T-helper 1 cell treated with Interleukin-12 subunit alpha and Interleukin-12 subunit beta and Interleukin-4 antibody, amounts not matched to agents 30 ng/mL and 1 ng/mL, for 36 hours (primary cell): ENCODE data around the gene ESYT2. TPM values are rescaled to one million over a fixed set of nuclear protein-coding genes. Genes with fewer than 3 reads are reported as not detected.

Experiments
- intact Hi-C: fragments of 100-400 bp; cut with micrococcal nuclease; formaldehyde crosslinking; loops from one replicate; pipeline ENCODE4 v1.15.1; 2024
- total RNA-seq: library from RNA; stranded (reverse); gene quantifications from 2 replicates; pipeline ENCODE4 v1.2.3, GENCODE V29; 2022

The ESYT2 gene
- total RNA-seq, 1 donor from 2014 or later = 86.3 TPM

DNA sequence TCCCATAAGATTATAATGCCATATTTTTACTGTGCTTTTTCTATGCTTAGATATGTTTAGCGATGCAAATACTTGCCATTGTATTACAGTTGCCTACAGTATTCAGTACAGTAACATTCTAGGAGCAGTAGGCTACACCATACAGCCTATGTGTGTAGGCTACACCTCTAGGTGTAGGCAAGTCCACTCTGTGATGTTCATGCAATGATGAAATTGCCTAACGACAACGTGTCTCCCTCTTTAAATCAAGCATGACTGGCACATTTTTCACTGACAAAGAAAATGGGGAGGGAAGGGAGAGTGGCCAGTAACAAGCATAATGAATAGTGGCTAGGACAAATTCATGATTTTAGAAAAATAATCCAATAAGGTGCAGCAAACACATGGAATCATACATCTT, 126.4 kb downstream of the ESYT2 start:
- intact Hi-C loops = loop anchor here (1.0 to 10.0 kb wide), 2 partner anchors 11 to 1568 kb away; partner anchors contain the start of gene UBE3C

DNA sequence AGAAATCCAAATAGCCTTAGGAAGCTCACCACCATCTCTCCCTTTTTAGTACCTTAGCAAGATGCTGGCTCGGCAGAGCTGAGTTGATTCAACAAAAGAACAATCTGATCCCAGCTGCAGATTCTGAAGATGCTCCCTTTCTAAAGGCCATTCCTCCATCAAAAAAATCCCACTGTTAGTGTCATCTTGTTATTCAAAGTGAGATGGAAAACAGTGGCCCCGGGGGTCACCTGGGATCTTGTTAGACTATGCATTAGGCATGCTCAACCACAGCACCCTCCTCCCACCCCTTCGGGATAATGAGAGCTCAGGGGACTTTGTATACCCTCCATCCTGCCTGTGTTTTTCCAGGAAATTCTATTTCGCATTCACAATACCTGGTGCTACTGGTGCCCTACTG, 127.1 kb downstream of the ESYT2 start:
- intact Hi-C loops = loop anchor here (10.0 kb wide), 1 partner anchor 1567 kb away; the partner anchor contains the start of gene UBE3C

DNA sequence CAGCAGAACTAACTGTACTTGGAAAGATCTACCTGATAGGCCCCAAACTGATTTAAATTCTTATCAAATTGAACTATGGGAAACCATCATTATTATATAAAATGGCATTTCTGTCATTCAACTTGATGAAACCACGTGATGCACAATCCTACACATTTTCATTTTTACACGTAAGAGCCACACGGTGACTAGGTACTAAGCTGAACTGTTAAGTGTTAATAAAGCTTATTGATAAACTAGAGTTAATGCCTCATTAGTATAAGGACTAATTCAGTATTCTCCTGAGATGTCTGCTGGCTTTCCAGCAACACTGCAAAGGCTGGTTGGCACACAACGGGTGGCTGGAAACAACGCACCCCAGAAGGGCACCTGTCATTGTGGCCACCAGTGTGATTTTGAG, 129.3 kb downstream of the ESYT2 start:
- intact Hi-C loops = loop anchor here (10.0 kb wide), 1 partner anchor 1565 kb away; the partner anchor contains the start of gene UBE3C

DNA sequence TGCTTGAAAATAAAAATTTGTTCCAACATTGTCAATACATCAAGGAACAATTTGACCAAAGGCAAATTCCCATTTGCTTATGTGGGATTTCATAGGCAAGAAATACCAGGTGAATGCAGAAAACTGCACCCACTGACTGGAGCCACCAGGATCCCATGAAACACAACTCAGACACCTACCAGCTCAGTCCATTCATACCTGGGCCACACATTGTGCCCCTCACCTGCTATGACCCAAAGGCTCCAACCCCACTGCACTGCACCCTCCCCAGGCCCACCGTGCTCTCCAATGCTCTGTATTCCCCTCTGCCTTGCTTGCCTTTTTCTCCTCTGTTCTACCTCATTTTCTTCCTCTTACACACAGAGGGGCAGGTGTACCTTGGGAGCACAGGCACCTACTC, 130.0 kb downstream of the ESYT2 start:
- intact Hi-C loops = loop anchor here (10.0 kb wide), 1 partner anchor 445 kb away; the partner anchor contains the start of gene VIPR2

DNA sequence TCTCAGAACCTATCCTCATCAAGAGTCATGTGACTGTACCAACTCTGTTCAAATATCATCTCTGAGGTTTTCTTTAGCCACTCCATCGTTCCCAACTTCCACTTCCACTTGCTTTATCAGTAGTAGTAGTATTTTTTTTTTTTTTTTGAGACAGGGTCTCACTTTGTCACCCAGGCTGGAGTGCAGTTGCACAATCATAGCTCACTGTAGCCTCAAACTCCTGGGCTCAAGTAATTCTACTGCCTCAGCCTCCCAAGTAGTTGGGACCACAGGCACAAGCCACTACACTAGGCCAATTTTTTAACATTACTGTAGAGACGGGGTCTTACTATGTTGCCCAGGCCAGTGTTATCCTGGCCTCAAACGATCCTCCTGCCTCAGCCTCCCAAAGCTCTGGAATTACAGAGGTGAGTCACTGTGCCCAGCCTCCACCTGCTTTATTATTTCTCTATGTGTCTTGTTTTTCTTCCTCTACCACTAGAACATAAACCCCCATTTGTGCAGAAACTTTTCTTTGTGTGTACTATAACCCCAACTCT, 130.6 kb downstream of the ESYT2 start:
- intact Hi-C loops = loop anchor here (10.0 kb wide), 1 partner anchor 446 kb away; the partner anchor contains the start of gene VIPR2

DNA sequence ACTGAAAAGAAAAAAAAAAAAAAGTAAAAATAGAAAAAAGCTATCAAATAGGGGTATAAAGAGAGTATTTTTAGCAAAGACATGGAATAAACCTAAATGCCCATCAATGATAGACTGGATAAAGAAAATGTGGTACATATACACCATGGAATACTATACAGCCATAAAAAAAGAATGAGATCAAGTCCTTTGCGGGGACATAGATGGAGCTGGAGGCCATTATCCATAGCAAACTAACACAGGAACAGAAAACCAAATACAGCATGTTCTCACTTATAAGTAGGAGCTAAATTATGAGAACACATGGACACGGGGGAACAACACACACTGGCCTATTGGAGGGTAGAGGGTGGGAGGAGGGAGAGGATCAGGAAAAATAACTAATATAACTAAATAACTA, 131.7 kb downstream of the ESYT2 start:
- intact Hi-C loops = loop anchor here (10.0 kb wide), 1 partner anchor 447 kb away; the partner anchor contains the start of gene VIPR2

DNA sequence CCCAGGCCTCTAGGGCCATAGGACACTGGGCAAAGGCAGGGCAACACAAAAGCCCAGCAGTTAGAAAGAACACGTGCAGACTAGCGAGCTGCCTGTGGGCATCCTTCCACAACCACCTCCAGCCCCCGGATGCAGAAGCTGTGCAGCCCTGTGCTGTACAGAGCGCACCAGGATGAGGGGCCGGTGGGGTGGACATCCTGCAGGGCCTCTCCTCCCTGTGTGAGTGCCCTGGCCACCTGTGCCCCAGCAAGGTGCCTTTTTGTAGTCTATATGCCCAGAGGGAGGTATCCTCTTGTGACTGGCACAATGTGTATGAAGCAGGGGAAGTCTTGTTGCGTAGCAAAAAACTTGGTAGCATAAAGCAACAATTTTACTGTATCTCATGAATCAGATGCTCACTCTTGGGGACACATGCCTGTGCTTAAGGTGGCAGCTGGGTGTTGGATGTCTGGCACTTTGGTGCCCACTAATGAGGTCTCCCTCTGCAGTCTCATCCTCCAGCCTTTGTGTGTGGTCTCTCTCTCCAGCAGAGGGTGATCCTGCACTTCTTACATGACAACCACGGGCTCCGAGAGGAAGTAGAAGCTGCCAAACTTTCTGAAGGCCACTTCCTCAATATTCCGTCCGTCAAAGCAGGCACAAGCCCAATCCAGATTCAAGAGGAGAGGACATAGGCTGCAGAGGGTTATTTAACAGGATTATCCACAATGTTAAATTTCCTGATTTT, 133.4 kb downstream of the ESYT2 start:
- intact Hi-C loops = loop anchor here (1.0 to 10.0 kb wide), 2 partner anchors 281 to 449 kb away; partner anchors contain the start of gene VIPR2

DNA sequence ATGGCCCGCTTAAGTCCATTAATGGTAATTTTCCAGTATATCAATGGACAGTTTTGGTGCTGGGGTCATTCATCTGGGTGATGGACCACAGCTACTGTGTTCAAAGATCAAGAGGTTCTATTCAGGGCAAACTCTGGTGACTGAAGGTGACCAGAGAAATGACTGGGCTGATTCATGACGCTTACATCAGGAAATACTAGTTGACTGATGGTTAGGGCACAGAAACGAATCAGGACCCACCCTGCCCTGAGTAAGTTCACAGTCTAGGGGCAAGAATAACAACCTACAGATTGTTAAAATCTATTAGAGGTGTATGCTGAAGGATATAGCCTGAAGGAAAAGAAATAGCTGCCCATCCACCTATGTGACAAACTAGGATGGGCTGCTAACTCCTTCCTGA, 134.3 kb downstream of the ESYT2 start:
- intact Hi-C loops = loop anchor here (10.0 kb wide), 1 partner anchor 450 kb away; the partner anchor contains the start of gene VIPR2

DNA sequence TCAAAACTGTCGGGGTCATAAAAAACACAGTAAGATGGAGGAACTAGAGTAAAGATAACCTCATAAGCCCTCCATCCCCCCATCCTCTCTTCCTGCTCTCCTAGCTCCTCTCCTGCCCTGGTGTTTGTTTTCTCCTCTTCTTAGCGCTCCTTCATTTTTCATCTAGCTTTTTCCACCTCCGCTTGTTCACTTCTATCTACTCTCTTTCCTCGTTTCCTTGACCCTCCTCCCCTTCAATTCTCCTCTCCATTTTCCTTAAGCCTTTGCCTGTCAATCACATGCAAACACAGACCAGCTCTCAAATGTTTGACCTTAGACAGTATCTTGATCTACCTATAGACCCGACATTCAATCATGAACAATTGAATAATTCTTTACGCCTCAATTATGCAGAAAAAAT, 134.7 kb downstream of the ESYT2 start:
- intact Hi-C loops = loop anchor here (10.0 kb wide), 1 partner anchor 450 kb away; the partner anchor contains the start of gene VIPR2

DNA sequence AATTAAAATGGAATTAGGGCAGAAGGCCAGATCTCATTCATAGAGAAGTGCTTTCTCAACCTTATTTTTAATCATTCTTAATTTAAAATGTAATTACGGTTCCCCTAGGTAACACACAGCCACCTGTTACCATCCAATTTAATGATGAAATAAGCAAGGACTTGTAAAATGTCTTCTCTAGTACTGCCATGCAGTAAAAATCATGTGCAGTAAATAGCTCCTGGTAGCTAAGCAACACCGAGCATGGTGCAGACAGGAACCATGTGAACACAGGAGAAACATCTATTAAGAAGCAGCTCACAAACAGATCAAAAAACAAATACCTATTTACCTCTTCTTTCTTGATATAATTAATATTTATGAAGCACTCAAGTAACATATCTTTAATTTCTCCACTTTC, 139.8 kb downstream of the ESYT2 start:
- intact Hi-C loops = no loop called here

DNA sequence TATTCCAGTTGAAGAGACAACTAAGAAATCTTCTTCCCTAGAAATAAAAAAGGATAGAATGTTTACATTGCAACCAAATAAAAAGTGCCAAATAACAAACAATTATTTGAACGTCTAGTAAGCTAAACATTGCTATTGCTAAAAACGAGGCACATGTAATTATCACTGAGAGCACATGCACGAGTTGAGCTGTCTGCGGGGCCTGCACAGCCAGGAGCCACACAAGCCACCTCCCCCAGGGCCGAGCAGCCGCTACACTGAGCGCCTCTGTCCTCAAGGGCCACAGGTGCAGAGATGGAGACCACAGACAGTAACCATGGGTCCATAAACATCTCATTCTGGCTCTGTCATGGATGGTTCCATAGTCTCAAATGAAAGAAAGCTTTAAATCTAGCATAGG, 141.9 kb downstream of the ESYT2 start:
- intact Hi-C loops = no loop called here

DNA sequence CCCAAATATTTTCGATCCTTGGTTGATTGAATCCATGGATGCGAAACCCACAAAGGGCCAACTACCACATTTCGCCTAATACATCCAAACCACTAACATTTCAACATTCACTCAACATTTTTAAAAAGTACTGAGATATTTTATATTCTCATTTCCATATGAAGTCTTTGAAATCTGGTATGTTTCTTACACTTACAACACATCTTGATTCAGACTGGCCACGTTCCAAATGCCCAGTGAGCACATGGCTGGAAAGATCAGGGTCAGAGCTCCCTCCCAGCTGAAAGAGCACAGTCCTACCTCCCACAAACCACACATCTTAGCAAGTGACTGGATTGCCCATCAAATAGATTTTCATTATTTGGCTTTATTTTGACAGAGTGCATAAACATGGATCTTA, 143.6 kb downstream of the ESYT2 start:
- intact Hi-C loops = no loop called here

DNA sequence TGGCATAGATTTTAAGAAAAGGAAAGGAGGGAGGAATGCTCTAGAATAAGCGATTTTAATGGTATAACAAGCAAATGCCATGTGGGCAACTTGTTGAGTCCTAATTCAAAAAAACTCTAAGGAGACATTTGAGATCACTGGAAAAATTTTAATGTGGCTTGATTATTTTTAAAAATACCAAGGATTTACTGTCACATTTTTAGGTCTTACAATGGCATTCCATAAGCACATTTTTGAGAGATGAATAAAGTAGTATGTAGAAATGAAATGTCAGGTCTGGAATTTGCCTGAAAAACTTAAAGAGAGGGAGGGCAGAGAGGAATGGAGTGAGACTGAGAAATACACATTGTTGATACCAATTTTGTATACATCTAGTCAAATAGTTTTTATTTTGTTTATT, 145.0 kb downstream of the ESYT2 start:
- intact Hi-C loops = no loop called here

DNA sequence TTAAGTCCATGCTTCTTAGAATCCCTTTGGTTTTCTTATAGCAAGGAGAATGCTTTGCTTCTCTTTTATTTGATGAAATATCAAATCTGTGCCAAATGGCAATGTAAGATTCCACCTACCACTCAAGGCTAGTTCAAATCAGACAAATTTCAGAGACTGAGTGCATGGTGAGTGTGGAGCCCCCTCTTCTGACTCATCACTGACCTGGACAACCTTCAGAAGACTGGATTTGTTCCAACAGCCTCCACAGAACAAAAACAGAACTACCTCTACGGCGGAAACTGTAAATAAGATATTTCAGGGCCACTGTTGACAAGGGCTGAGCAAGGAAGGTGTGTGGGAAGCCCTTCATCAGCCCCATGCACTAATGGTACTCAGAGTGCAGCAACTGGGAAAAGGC, 145.8 kb downstream of the ESYT2 start:
- intact Hi-C loops = no loop called here

DNA sequence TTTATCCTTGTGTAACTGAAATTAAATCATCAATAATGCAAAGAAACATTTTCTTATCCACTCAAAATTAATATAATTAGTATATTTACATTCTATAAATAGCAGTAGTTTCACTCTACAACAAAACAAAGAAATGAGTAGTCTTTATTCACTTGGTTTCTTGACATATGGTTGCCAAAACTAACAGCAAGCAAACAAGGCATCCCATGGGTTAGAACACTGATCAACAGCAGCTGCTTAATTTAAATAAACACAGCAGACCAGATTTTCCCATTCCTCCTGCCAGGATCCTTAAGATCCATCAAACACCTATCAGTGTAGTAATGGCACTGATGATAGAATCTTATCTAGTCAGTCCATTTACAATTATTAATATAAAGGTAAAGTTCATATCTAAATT, 146.9 kb downstream of the ESYT2 start:
- intact Hi-C loops = no loop called here

Other genes starting within 250 kb of the ESYT2 start
- 2.5 and 2.9 TPM in 2 replicates for gene PTPRN2, start 241.7 kb downstream of the ESYT2 start, total RNA-seq
- gene NCAPG2, start 124.7 kb downstream of the ESYT2 start, total RNA-seq = 88.6 and 92.6 TPM in 2 replicates
- 18.2 and 19.8 TPM in 2 replicates for gene DYNC2I1, start 27.0 kb upstream of the ESYT2 start, total RNA-seq